GM21360 (cell line): ENCODE measurements around the gene LILRB4.
"Not testable (repeated sequence)": the region's sequence is repeated elsewhere in the genome, so short reads cannot be mapped to it uniquely, and the experiment has no call there.

Experiments used
- ATAC-seq: cut with Tn5 transposase; IDR thresholded peaks from one replicate; pipeline ENCODE4 v1.9.1; 2021; ENCODE audit warnings: mild to moderate bottlenecking, moderate library complexity; ENCODE audit not compliant: unreplicated experiment

LILRB4 gene

DNA sequence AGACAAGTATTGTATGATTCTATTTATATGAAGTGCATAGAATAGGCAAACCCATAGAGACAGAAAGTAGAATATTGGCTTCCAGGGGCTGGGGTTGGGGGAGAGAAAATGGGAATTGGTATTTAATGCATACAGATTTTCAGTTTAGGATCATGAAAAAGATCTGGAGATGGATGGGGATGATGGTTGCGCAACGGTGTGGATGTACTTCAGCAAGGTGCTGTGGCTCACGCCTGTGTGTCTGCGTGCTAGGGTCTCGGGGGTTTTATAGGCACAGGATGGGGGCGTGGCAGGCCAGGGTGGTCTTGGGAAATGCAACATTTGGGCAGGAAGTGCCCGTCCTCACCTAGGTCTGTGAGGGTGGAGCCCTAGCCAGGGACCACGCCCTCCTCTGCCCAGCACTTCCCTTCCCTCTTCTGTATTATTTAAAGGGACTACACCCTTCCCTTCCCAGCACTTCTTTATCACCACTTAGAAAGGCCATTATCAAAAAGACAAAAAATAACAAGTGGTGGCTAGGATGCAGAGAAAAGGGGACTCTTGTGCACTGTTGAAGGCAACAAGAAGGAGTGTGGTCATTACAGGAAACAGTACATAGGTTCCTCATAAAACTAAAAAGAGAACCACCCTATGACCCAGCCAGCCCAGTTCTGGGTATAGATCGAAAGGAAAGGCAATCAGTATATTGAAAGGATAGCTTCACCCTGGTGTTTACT lies 29.0 kb downstream of the LILRB4 start:
- no peak for ATAC-seq

- ATAC-seq, result no peak
Observed at GRCh38 chr19:54692298-54692615, 29.5 kb downstream of the LILRB4 start.

DNA sequence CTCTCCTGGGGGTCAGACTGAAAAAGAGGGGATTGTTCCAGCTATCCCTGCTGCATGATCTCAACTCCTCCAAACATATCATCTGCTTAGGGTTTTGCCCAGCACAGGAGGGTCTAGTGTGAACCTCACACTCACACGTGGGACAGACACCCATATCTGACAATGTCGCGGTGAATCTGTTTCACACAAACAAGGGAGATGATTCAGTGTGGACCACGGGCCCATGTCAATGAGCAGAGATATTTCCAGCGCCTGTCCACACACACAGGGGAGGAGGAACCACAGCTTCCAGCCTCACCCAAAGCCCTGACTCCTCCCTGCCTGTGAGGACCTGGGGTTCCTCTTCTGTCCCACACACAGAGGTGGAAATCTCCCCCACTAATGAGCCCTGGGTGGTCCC lies 31.9 kb downstream of the LILRB4 start:
- no peak for ATAC-seq

GRCh38 chr19:54696117-54696548 lies 33.3 kb downstream of the LILRB4 start:
- ATAC-seq, result no peak

DNA sequence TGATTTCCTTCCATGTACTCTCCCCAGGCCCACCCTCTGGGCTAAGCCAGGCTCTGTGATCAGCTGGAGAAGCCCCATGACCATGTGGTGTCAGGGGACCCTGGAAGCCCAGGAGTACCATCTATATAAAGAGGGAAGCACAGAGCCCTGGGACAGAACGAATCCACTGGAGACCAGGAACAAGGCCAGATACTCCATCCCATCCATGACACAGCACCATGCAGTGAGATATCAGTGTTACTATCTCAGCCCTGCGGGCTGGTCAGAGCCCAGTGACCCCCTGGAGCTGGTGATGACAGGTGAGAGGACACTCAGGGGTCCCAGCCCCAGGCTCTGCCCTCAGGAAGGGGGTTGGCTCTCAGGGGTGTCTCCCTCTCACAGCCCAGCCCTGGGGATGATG lies 34.0 kb downstream of the LILRB4 start:
- ATAC-seq, result no peak

- not testable (repeated sequence) for ATAC-seq
Observed at GRCh38 chr19:54697716-54698115, 34.9 kb downstream of the LILRB4 start.

DNA sequence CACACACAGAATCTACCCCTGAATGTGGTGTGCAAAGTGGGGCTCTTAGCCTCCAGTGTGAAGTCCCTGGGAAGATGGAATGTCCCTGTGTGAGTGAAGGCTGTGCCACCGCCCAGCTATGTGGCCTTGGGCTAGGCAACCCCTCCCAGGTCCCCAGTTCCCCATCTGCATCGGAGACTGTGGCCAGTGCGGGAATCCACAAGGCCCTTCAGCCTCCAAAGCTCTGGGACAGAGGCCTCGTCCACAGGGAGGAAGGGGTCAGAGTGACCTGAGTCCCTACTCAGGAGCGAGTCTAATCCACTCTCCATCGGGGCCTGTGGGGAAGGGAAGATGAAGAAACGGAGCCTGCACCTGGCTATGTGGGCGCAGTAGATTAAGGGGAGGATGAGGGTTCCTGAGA lies 42.1 kb downstream of the LILRB4 start:
- ATAC-seq, result no peak

GRCh38 chr19:54707962-54708361 lies 45.2 kb downstream of the LILRB4 start:
- no peak for ATAC-seq

DNA sequence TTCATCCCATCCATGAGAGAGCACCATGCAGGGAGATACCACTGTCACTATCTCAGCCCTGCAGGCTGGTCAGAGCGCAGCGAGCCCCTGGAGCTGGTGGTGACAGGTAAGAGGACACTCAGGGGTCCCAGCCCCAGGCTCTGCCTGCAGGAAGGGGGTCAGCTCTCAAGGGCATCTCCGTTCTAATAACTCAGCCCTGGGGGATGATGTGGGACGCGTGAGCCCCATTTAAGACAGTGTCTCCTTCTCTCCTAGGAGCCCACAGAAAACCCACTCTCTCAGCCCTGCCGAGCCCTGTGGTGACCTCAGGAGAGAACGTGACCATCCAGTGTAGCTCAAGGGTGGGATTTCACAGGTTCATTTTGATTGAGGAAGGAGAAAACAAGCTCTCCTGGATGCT lies 46.0 kb downstream of the LILRB4 start:
- no peak for ATAC-seq

GRCh38 chr19:54709212-54709948 lies 46.6 kb downstream of the LILRB4 start:
- no peak for ATAC-seq

GRCh38 chr19:54709956-54710355 lies 47.2 kb downstream of the LILRB4 start:
- not testable (repeated sequence) for ATAC-seq
